GM10248 (cell line): ENCODE measurements around the gene AGER.
"Not testable (repeated sequence)": the region's sequence is repeated elsewhere in the genome, so short reads cannot be mapped to it uniquely, and the experiment has no call there.

Experiments used
- CTCF ChIA-PET: fragments of 300-600 bp; sonication (Branson Sonifier 250); formaldehyde crosslinking; extraction: SDS; loops from one replicate; lab custom pipeline; 2021; ENCODE audit warnings: antibody characterized with exemption; lab: Yijun Ruan, JAX
- POLR2A ChIA-PET: fragments of 350-650 bp; sonication (Branson Sonifier 250); formaldehyde crosslinking; extraction: SDS; loops from one replicate; lab custom pipeline; 2020; ENCODE audit warnings: antibody characterized with exemption; lab: Yijun Ruan, JAX
- DNase-seq: peaks from one replicate; pipeline ENCODE4 v3.0.0; 2012; ENCODE audit errors: extremely low spot score
- TF ChIP-seq, protein P1 (sequence below): IDR thresholded peaks from 2 replicates; pipeline ENCODE4 v1.5.1; 2012; ENCODE audit warnings: mild to moderate bottlenecking, low read depth; ENCODE audit errors: extremely low read depth, missing control alignments, control extremely low read depth

AGER gene

DNA sequence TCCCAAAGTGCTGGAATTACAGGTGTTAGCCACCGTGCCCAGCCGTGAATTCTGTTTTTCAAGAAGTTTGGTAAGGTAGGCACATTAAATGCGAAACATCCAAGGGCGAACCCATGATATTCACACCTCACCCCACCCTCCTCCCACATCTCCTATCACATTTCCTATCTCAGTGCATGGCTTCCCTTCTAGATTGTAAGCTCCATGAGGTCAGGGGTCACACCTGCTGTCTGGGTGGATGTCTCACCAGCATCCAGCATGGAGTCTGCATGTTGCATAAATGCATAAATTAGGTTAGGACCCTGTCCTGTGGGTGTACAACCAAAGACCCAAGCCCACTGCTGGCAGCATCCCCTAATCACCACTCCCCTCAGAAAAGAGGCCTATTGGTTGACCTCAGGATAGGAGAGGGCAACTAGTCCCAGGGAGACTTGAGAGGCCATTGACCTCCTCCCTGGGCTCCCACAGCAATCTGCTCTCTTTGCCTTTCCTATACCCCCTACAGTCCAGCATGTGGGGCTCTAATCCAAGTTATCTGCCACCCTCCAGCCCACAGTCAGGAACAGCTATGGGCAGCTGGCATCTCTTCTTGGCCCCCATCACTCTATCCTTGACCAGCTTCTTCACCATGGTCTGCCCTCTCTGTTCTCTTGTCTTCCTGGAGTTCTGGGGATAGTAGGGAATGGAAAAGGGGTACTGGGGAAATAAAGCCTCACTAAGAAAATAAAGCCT is 36.5 kb downstream of the AGER start:
- TF ChIP-seq, protein P1, sequence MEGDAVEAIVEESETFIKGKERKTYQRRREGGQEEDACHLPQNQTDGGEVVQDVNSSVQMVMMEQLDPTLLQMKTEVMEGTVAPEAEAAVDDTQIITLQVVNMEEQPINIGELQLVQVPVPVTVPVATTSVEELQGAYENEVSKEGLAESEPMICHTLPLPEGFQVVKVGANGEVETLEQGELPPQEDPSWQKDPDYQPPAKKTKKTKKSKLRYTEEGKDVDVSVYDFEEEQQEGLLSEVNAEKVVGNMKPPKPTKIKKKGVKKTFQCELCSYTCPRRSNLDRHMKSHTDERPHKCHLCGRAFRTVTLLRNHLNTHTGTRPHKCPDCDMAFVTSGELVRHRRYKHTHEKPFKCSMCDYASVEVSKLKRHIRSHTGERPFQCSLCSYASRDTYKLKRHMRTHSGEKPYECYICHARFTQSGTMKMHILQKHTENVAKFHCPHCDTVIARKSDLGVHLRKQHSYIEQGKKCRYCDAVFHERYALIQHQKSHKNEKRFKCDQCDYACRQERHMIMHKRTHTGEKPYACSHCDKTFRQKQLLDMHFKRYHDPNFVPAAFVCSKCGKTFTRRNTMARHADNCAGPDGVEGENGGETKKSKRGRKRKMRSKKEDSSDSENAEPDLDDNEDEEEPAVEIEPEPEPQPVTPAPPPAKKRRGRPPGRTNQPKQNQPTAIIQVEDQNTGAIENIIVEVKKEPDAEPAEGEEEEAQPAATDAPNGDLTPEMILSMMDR = no peak
- ChIA-PET CTCF (interaction anchor here (1.0 to 2.4 kb wide), 2 partner anchors 29 to 108 kb away, joined by 3 to 9 read pairs; no protein-coding TSS in a partner anchor), POLR2A (no interaction called here)
- DNase-seq = no peak

DNA sequence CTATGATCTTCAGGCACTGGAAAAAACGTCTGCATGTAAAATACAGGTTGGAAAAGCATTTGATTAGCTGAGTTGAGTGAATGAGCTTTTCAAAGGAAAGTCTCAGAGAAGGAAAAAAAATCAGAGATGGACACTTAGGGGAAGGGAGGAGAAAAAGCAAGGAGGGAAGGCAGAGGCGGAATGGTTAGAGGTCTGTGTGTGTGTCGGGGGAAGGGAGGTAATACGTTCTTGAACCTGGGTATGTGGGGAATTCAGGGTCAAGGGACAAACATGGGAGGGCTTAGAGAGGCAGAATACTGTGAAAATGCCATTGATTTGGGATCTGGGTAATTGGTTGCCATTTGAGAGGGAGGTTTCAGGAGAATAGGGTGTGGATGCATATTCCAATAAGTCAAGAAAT is 37.4 kb downstream of the AGER start:
- CTCF ChIA-PET = interaction anchor here (1.3 kb wide), 1 partner anchor 28 kb away, joined by 4 read pairs; no protein-coding TSS in a partner anchor
- TF ChIP-seq, protein P1 = no peak
- no peak for DNase-seq
- POLR2A ChIA-PET = no interaction called here

DNA sequence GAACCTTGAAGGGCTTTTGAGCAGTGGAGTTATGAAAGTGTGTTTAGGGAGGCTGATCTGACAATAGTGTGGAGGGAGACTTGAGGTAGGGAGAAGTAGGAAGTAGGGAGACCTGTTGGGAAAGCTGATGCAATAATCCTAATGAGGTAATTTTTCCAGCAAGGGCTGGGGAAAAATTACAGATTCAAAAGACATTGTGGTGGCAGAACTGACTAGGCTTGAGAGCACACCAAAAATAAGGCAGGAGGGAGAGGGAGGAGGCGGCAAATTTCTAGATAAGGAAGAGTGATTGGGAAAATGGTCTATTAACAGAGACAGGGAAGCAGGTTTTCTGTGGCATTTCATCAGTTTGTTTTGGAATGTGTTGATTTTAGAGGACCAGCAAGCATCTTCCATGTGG is 37.8 kb downstream of the AGER start:
- TF ChIP-seq, protein P1 = no peak
- no peak for DNase-seq
- POLR2A ChIA-PET = no interaction called here
- CTCF ChIA-PET = interaction anchor here (1.3 kb wide), 1 partner anchor 27 kb away, joined by 4 read pairs; no protein-coding TSS in a partner anchor

DNA sequence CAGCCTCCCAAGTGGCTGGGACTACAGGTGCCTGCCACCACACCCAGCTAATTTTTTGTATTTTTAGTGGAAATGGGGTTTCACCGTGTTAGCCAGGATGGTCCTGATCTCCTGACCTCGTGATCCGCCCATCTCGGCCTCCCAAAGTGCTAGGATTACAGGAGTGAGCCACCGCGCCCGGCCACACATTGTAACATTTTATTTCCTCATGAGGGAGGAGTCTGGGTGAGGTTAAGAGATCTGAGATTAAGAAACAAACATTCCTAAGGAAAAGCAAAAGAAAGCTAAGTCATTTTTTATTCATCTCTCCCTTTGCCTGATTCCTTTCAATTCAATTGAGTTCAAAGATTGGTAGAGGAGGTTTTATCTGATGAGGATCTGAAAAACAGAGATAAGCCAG is 39.8 kb downstream of the AGER start:
- DNase-seq, POLR2A ChIA-PET: not testable (repeated sequence)
- CTCF ChIA-PET = interaction anchor here (0.8 to 0.9 kb wide), 2 partner anchors 8 to 26 kb away, joined by 3 read pairs; no protein-coding TSS in a partner anchor

DNA sequence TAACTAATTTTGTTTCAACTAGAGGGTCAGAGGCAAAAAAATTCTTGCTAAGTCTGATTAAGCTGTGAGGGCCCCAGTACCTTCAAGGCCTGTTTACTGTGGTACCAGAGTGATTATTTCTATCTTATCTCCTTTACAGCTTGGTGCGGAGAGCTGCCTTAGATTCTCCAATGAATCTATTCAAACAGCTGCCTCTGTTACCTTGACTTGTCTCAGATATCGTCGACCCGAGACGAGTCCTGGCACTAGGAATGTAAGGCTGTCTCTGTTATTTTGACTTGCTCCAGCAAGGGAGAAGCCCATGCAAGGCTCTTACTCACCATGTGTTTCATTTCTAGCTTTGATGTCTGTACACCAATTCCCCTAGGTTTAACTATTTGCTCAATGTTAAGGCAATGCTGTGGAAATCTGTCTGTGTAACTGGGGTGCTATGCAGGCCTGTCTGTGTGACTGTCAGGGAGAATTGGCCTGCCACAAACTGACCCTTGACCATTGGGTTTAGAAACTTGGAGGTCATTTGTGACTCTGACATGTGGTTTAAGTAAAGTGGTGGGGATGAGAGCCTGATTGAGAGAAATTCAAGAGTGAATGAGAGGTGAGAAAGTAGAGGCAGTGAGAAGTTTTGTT is 43.5 kb downstream of the AGER start:
- ChIA-PET POLR2A (no interaction called here), CTCF (interaction anchor here (0.8 kb wide), 2 partner anchors 12 to 23 kb away, joined by 3 read pairs; no protein-coding TSS in a partner anchor)
- DNase-seq = no peak
- TF ChIP-seq, protein P1 = no peak

DNA sequence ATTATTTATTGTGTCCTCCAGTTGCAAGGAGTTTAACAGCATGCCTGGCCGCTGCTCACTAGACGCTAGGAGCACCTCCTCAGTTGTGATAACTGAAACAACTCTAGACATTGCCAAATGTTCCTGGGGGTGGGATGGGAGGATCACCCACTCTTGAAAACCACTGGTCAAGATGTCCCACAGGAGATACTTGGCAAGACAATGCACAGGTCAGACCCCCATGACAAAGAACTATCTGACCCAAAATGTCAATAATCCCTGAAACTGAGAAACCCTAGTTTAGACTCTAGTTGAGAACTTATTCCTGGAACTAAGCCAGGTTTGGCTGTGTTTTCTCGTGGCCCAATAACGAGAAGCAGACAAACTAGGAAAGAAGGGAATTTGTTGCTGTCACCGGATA is 44.5 kb downstream of the AGER start:
- CTCF ChIA-PET = interaction anchor here (1.7 kb wide), 1 partner anchor 21 kb away, joined by 5 read pairs; no protein-coding TSS in a partner anchor
- POLR2A ChIA-PET = interaction anchor here (0.7 kb wide), 1 partner anchor 11 kb away, joined by 8 read pairs; the partner anchor contains the start of gene ATF6B
- TF ChIP-seq, protein P1 = no peak
- DNase-seq = no peak
